Neural progenitor cell (in vitro differentiated cells): ENCODE results near the gene PGR. TPM values are rescaled to one million over a fixed set of nuclear protein-coding genes. Genes with fewer than 3 reads are reported as not detected.

Experiments
- DNase-seq: peaks from one replicate; pipeline ENCODE4 v3.0.0-alpha.2; 2016; ENCODE audit warnings: low spot score
- H2AFZ ChIP-seq: fragments of 200-600 bp; sonication (generic); replicated peaks from 2 replicates; pipeline ENCODE4 v1.6.1; 2016; ENCODE audit warnings: antibody characterized with exemption
- H3F3A ChIP-seq: fragments of 200-600 bp; sonication (generic); 2 replicates; pipeline ENCODE4 v1.6.1; 2016; ENCODE audit warnings: antibody characterized with exemption, low read depth
- H3K27ac ChIP-seq: fragments of 200-600 bp; sonication (generic); 2 replicates; pipeline ENCODE4 v1.5.1; 2016; ENCODE audit warnings: mild to moderate bottlenecking
- H3K27me3 ChIP-seq: fragments of 200-600 bp; sonication (generic); 2 replicates; pipeline ENCODE4 v1.6.1; 2016; ENCODE audit warnings: mild to moderate bottlenecking, moderate library complexity
- H3K36me3 ChIP-seq: fragments of 200-600 bp; sonication (generic); 2 replicates; pipeline ENCODE4 v1.5.1; 2016
- H3K4me1 ChIP-seq: fragments of 200-600 bp; sonication (generic); 2 replicates; pipeline ENCODE4 v1.6.1; 2016; ENCODE audit warnings: mixed run types
- H3K4me2 ChIP-seq: fragments of 200-600 bp; sonication (generic); 2 replicates; pipeline ENCODE4 v1.6.1; 2016
- H3K4me3 ChIP-seq: fragments of 200-600 bp; sonication (generic); 2 replicates; pipeline ENCODE4 v1.5.1; 2016
- H3K79me2 ChIP-seq: fragments of 200-600 bp; sonication (generic); 2 replicates; pipeline ENCODE4 v1.6.1; 2016; ENCODE audit warnings: low read depth
- H3K9ac ChIP-seq: fragments of 200-600 bp; sonication (generic); 2 replicates; pipeline ENCODE4 v1.6.1; 2016
- H3K9me3 ChIP-seq: fragments of 200-600 bp; sonication (generic); 2 replicates; pipeline ENCODE4 v1.5.1; 2016; ENCODE audit warnings: low read depth
- H4K20me1 ChIP-seq: fragments of 200-600 bp; sonication (generic); 2 replicates; pipeline ENCODE4 v1.6.1; 2016; ENCODE audit warnings: low read depth
- H3K27ac Mint-ChIP-seq: 3 replicates; pipeline ENCODE4 v1.8.0; 2021; ENCODE audit warnings: mixed read lengths
- H3K27me3 Mint-ChIP-seq: 2 replicates; pipeline ENCODE4 v1.8.0; 2022; ENCODE audit warnings: low read depth, mild to moderate bottlenecking, inconsistent platforms, moderate library complexity, mixed read lengths; ENCODE audit not compliant: insufficient read depth
- H3K36me3 Mint-ChIP-seq: 3 replicates; pipeline ENCODE4 v1.8.0; 2021; ENCODE audit warnings: mixed read lengths
- H3K4me1 Mint-ChIP-seq: 3 replicates; pipeline ENCODE4 v1.8.0; 2021; ENCODE audit warnings: mixed read lengths
- H3K4me3 Mint-ChIP-seq: 3 replicates; pipeline ENCODE4 v1.8.0; 2021; ENCODE audit warnings: mild to moderate bottlenecking, moderate library complexity, mixed read lengths
- H3K9me3 Mint-ChIP-seq: 3 replicates; pipeline ENCODE4 v1.8.0; 2020; ENCODE audit warnings: mixed read lengths
- EZH2 ChIP-seq: fragments of 200-600 bp; sonication (generic); IDR thresholded peaks from 2 replicates; pipeline ENCODE4 v1.6.1; 2017; ENCODE audit warnings: antibody characterized with exemption, mild to moderate bottlenecking, moderate library complexity
- EZH2phosphoT487 ChIP-seq: fragments of 200-600 bp; sonication (generic); IDR thresholded peaks from 2 replicates; pipeline ENCODE4 v1.6.1; 2017; ENCODE audit warnings: antibody characterized with exemption
- total RNA-seq: library from RNA; depleted of rRNA; stranded (reverse); fragments of >200 nt; gene quantifications from 2 replicates; pipeline ENCODE4 v1.2.3, GENCODE V29; 2015; ENCODE audit warnings: low replicate concordance
- TF ChIP-seq, protein P1 (sequence below): fragments of 200-600 bp; sonication (generic); IDR thresholded peaks from 2 replicates; pipeline ENCODE4 v1.5.1; 2017; ENCODE audit warnings: antibody characterized with exemption, mild to moderate bottlenecking

Gene PGR
- total RNA-seq, 1 donor from 2014 or later, result 0.07 TPM

- no peaks in the 10 kb centered on the region for H3K79me2 ChIP-seq
- H3K4me3 ChIP-seq, result no peak overlapping the region
- no peak overlapping the region for H2AFZ ChIP-seq
- H3K27ac Mint-ChIP-seq, result no peak overlapping the region
- H3K9me3 ChIP-seq, result no peaks in the 10 kb centered on the region
- no peak overlapping the region for H3K4me3 Mint-ChIP-seq
- no peaks in the 10 kb centered on the region for H3K4me1 Mint-ChIP-seq
- TF ChIP-seq, protein P1, sequence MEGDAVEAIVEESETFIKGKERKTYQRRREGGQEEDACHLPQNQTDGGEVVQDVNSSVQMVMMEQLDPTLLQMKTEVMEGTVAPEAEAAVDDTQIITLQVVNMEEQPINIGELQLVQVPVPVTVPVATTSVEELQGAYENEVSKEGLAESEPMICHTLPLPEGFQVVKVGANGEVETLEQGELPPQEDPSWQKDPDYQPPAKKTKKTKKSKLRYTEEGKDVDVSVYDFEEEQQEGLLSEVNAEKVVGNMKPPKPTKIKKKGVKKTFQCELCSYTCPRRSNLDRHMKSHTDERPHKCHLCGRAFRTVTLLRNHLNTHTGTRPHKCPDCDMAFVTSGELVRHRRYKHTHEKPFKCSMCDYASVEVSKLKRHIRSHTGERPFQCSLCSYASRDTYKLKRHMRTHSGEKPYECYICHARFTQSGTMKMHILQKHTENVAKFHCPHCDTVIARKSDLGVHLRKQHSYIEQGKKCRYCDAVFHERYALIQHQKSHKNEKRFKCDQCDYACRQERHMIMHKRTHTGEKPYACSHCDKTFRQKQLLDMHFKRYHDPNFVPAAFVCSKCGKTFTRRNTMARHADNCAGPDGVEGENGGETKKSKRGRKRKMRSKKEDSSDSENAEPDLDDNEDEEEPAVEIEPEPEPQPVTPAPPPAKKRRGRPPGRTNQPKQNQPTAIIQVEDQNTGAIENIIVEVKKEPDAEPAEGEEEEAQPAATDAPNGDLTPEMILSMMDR, result no peak
- TF ChIP-seq EZH2phosphoT487 (no peak), EZH2 (no peak)
- no peaks in the 10 kb centered on the region for H3K27me3 Mint-ChIP-seq
- no peaks in the 10 kb centered on the region for H3K9me3 Mint-ChIP-seq
- no peaks in the 10 kb centered on the region for H3K36me3 Mint-ChIP-seq
- DNase-seq, result no peak
- no peak overlapping the region for H3K27ac ChIP-seq
- H3F3A ChIP-seq, result no peaks in the 10 kb centered on the region
- H3K4me1 ChIP-seq, result no peaks in the 10 kb centered on the region
- H3K9ac ChIP-seq, result no peak overlapping the region
- H3K36me3 ChIP-seq, result no peaks in the 10 kb centered on the region
- H4K20me1 ChIP-seq, result no peaks in the 10 kb centered on the region
- no peak overlapping the region for H3K4me2 ChIP-seq
- H3K27me3 ChIP-seq, result no peaks in the 10 kb centered on the region
Measured at GRCh38 chr11:101031713-101032112, 97.9 kb downstream of the PGR start.

GRCh38 chr11:101030692-101031091, 98.9 kb downstream of the PGR start:
- TF ChIP-seq EZH2phosphoT487, result no peak
- no peak for TF ChIP-seq EZH2
- no peaks in the 10 kb centered on the region for H3K4me1 ChIP-seq
- no peak for DNase-seq
- H3K27ac Mint-ChIP-seq, result no peak overlapping the region
- no peaks in the 10 kb centered on the region for H3K79me2 ChIP-seq
- H3K9me3 Mint-ChIP-seq, result no peaks in the 10 kb centered on the region
- H3K36me3 Mint-ChIP-seq, result no peaks in the 10 kb centered on the region
- H4K20me1 ChIP-seq, result no peaks in the 10 kb centered on the region
- H3K9me3 ChIP-seq, result no peaks in the 10 kb centered on the region
- H3K27me3 Mint-ChIP-seq, result no peaks in the 10 kb centered on the region
- no peak overlapping the region for H3K4me2 ChIP-seq
- no peak overlapping the region for H3K4me3 Mint-ChIP-seq
- H3K36me3 ChIP-seq, result no peaks in the 10 kb centered on the region
- H3K4me1 Mint-ChIP-seq, result no peaks in the 10 kb centered on the region
- H3K4me3 ChIP-seq, result no peak overlapping the region
- H3F3A ChIP-seq, result no peaks in the 10 kb centered on the region
- no peaks in the 10 kb centered on the region for H3K27me3 ChIP-seq
- no peak overlapping the region for H3K9ac ChIP-seq
- H2AFZ ChIP-seq, result no peak overlapping the region
- no peak overlapping the region for H3K27ac ChIP-seq

GRCh38 chr11:101030015-101030414, 99.6 kb downstream of the PGR start:
- H3K4me1 Mint-ChIP-seq, result no peaks in the 10 kb centered on the region
- no peaks in the 10 kb centered on the region for H4K20me1 ChIP-seq

GRCh38 chr11:101028644-101029043, 101.0 kb downstream of the PGR start:
- Mint-ChIP-seq H3K9me3 (no peaks in the 10 kb centered on the region), H3K36me3 (no peaks in the 10 kb centered on the region), H3K4me1 (no peaks in the 10 kb centered on the region), H3K27me3 (no peaks in the 10 kb centered on the region), H3K4me3 (no peak overlapping the region), H3K27ac (no peak overlapping the region)
- Histone ChIP-seq H3K9me3 (no peaks in the 10 kb centered on the region), H3K79me2 (no peaks in the 10 kb centered on the region), H4K20me1 (no peaks in the 10 kb centered on the region), H3K9ac (no peak overlapping the region), H3K4me1 (no peaks in the 10 kb centered on the region), H3K27ac (no peak overlapping the region), H3K36me3 (no peaks in the 10 kb centered on the region), H3K4me2 (no peak overlapping the region), H2AFZ (no peak overlapping the region), H3K4me3 (no peak overlapping the region), H3K27me3 (no peaks in the 10 kb centered on the region), H3F3A (no peaks in the 10 kb centered on the region)
- DNase-seq, result no peak
- TF ChIP-seq, protein P1, result no peak
- no peak for TF ChIP-seq EZH2phosphoT487
- no peak for TF ChIP-seq EZH2

More at GRCh38 chr11:101030015-101030414, 99.6 kb downstream of the PGR start:
- Mint-ChIP-seq H3K36me3 (no peaks in the 10 kb centered on the region), H3K9me3 (no peaks in the 10 kb centered on the region), H3K27ac (no peak overlapping the region), H3K4me3 (no peak overlapping the region), H3K27me3 (no peaks in the 10 kb centered on the region)
- Histone ChIP-seq H3K4me2 (no peak overlapping the region), H3K79me2 (no peaks in the 10 kb centered on the region), H3K4me1 (no peaks in the 10 kb centered on the region), H3K27me3 (no peaks in the 10 kb centered on the region), H2AFZ (no peak overlapping the region), H3K4me3 (no peak overlapping the region), H3F3A (no peaks in the 10 kb centered on the region), H3K9me3 (no peaks in the 10 kb centered on the region), H3K36me3 (no peaks in the 10 kb centered on the region), H3K27ac (no peak overlapping the region), H3K9ac (no peak overlapping the region)
- DNase-seq, result no peak
- TF ChIP-seq EZH2 (no peak), EZH2phosphoT487 (no peak)
- TF ChIP-seq, protein P1, result no peak
